SK-N-SH (cell line): ENCODE measurements around the gene ABHD17B. TPM values are rescaled to one million over a fixed set of nuclear protein-coding genes. Genes with fewer than 3 reads are reported as not detected.

Experiments
- CTCF ChIA-PET: fragments of 300-600, 350-600 bp; formaldehyde crosslinking; extraction: SDS; loops from one replicate; lab custom pipeline; 2021; lab: Yijun Ruan, JAX
- POLR2A ChIA-PET: fragments of 350-600 bp; sonication (Branson Sonifier 250); formaldehyde crosslinking; extraction: SDS; loops from one replicate; lab custom pipeline; 2020; ENCODE audit warnings: antibody characterized with exemption, inconsistent platforms; lab: Yijun Ruan, JAX
- DNase-seq: peaks from one replicate; pipeline ENCODE4 v3.0.0; 2012
- H2AFZ ChIP-seq: fragments of 200-600 bp; sonication (generic); 2 replicates; pipeline ENCODE4 v1.8.1; 2016; ENCODE audit warnings: antibody characterized with exemption, mild to moderate bottlenecking, low read depth
- H3F3A ChIP-seq: fragments of 200-600 bp; sonication (generic); replicated peaks from 2 replicates; pipeline ENCODE3; 2016; ENCODE audit warnings: antibody characterized with exemption, mild to moderate bottlenecking; ENCODE audit not compliant: insufficient read depth
- H3K27ac ChIP-seq, 2 experiments: fragments of 200-500 bp in 1 of 2; fragments of 200-600 bp in 1 of 2; sonication (Bioruptor generic) in 1 of 2; sonication (generic), shearing (Covaris generic) in 1 of 2; 2 replicates each; pipeline versions ENCODE4 v1.5.1 to v1.6.1; 2014 to 2016; ENCODE audit warnings: low read depth in 2 of 2, inconsistent platforms in 1 of 2, low read length in 1 of 2, mild to moderate bottlenecking in 1 of 2, mixed read lengths in 1 of 2
- H3K27me3 ChIP-seq: fragments of 200-600 bp; sonication (generic), shearing (Covaris generic); 2 replicates; pipeline ENCODE4 v1.6.1; 2016; ENCODE audit warnings: mixed run types; ENCODE audit not compliant: insufficient read depth
- H3K36me3 ChIP-seq, 2 experiments: fragments of 200-500 bp in 1 of 2; fragments of 200-600 bp in 1 of 2; sonication (Bioruptor generic) in 1 of 2; sonication (generic) in 1 of 2; replicated peaks in 1 of 2; 2 replicates each; pipeline versions ENCODE3 to v1.5.1; 2014 to 2016; ENCODE audit warnings: low read length in 1 of 2, mild to moderate bottlenecking in 1 of 2; ENCODE audit not compliant: insufficient read depth in 2 of 2, control insufficient read depth in 1 of 2
- H3K4me1 ChIP-seq, 2 experiments: fragments of 200-500 bp in 1 of 2; fragments of 200-600 bp in 1 of 2; sonication (Bioruptor generic) in 1 of 2; sonication (generic), shearing (Covaris generic) in 1 of 2; 2 replicates each; pipeline versions ENCODE4 v1.5.1 to v1.6.1; 2014 to 2016; ENCODE audit warnings: low read depth in 1 of 2, low read length in 1 of 2, mixed run types in 1 of 2; ENCODE audit not compliant: insufficient read depth in 2 of 2, control insufficient read depth in 1 of 2
- H3K4me2 ChIP-seq: fragments of 200-600 bp; sonication (generic), shearing (Covaris generic); 2 replicates; pipeline ENCODE4 v1.6.1; 2017; ENCODE audit warnings: mixed run types
- H3K4me3 ChIP-seq, 2 experiments: fragments of 200-500 bp in 1 of 2; fragments of 200-600 bp in 1 of 2; sonication (Bioruptor generic) in 1 of 2; sonication (generic), shearing (Covaris generic) in 1 of 2; 2 replicates each; pipeline versions ENCODE4 v1.5.1 to v1.8.1; 2014 to 2016; ENCODE audit warnings: low read depth in 2 of 2, inconsistent platforms in 1 of 2, low read length in 1 of 2, mild to moderate bottlenecking in 1 of 2, mixed read lengths in 1 of 2, moderate library complexity in 1 of 2
- H3K79me2 ChIP-seq: fragments of 200-600 bp; sonication (generic); 2 replicates; pipeline ENCODE4 v1.8.1; 2017; ENCODE audit warnings: mild to moderate bottlenecking; ENCODE audit not compliant: insufficient read depth
- H3K9ac ChIP-seq: fragments of 200-600 bp; sonication (generic); 2 replicates; pipeline ENCODE4 v1.6.1; 2017; ENCODE audit warnings: mixed run types
- H3K9me2 ChIP-seq: fragments of 200-600 bp; sonication (generic); 2 replicates; pipeline ENCODE4 v1.6.1; 2017; ENCODE audit warnings: mixed run types
- H3K9me3 ChIP-seq: fragments of 200-600 bp; sonication (generic); 2 replicates; pipeline ENCODE4 v1.6.1; 2017; ENCODE audit warnings: mixed run types, mild to moderate bottlenecking, moderate library complexity
- H4K20me1 ChIP-seq: fragments of 200-600 bp; sonication (generic); 2 replicates; pipeline ENCODE4 v1.6.1; 2017; ENCODE audit warnings: mild to moderate bottlenecking, mixed run types; ENCODE audit not compliant: insufficient read depth
- ELF1 ChIP-seq: IDR thresholded peaks from 2 replicates; pipeline ENCODE4 v1.4.0; 2012
- EZH2phosphoT487 ChIP-seq: fragments of 200-600 bp; sonication (generic); IDR thresholded peaks from 2 replicates; pipeline ENCODE4 v1.6.1; 2017; ENCODE audit warnings: low read depth, mixed run types, mild to moderate bottlenecking, antibody characterized with exemption, moderate library complexity, borderline replicate concordance
- FOSL2 ChIP-seq: IDR thresholded peaks from 2 replicates; pipeline ENCODE4 v1.4.0; 2012; ENCODE audit warnings: low read depth, mild to moderate bottlenecking, moderate library complexity, borderline replicate concordance
- FOXJ3 ChIP-seq: sonication (generic); formaldehyde crosslinking; IDR thresholded peaks from 2 replicates; pipeline ENCODE4 v1.5.1; 2020; ENCODE audit warnings: mild to moderate bottlenecking, missing genetic modification reagents
- GATA2 ChIP-seq: sonication (generic); formaldehyde crosslinking; IDR thresholded peaks from 2 replicates; pipeline ENCODE4 v1.5.0; 2020; ENCODE audit warnings: mild to moderate bottlenecking, missing genetic modification reagents
- IRF3 ChIP-seq: fragments of 150-350 bp; IDR thresholded peaks from 2 replicates; pipeline ENCODE4 v1.6.1; 2016; ENCODE audit warnings: mild to moderate bottlenecking, low read depth, low read length
- MEF2A ChIP-seq: IDR thresholded peaks from 2 replicates; pipeline ENCODE4 v1.4.0; 2012; ENCODE audit warnings: low read depth, borderline replicate concordance
- NFIC ChIP-seq: IDR thresholded peaks from 2 replicates; pipeline ENCODE4 v1.4.0; 2012; ENCODE audit warnings: borderline replicate concordance
- RCOR1 ChIP-seq: fragments of 150-350 bp; IDR thresholded peaks from 2 replicates; pipeline ENCODE4 v1.6.1; 2017; ENCODE audit warnings: antibody characterized with exemption, low read length
- RXRA ChIP-seq: IDR thresholded peaks from 2 replicates; pipeline ENCODE4 v1.4.0; 2012; ENCODE audit warnings: low read depth, mild to moderate bottlenecking, borderline replicate concordance
- SIN3A ChIP-seq: IDR thresholded peaks from 2 replicates; pipeline ENCODE4 v1.6.1; 2012; ENCODE audit warnings: low read depth, mild to moderate bottlenecking, low read length, moderate library complexity, borderline replicate concordance
- SMC3 ChIP-seq: IDR thresholded peaks from 2 replicates; pipeline ENCODE4 v1.6.1; 2012; ENCODE audit warnings: low read depth, low read length, improper control_type of control experiment
- TAF1 ChIP-seq: IDR thresholded peaks from 2 replicates; pipeline ENCODE4 v1.6.1; 2012; ENCODE audit warnings: low read depth, mild to moderate bottlenecking, low read length, moderate library complexity, borderline replicate concordance
- TCF12 ChIP-seq: IDR thresholded peaks from 2 replicates; pipeline ENCODE4 v1.4.0; 2012
- TEAD4 ChIP-seq: IDR thresholded peaks from 2 replicates; pipeline ENCODE4 v1.4.0; 2012; ENCODE audit warnings: mild to moderate bottlenecking, borderline replicate concordance; ENCODE audit not compliant: insufficient read depth
- YY1 ChIP-seq: IDR thresholded peaks from 2 replicates; pipeline ENCODE4 v1.4.0; 2012; ENCODE audit warnings: low read depth, mild to moderate bottlenecking
- ZBTB33 ChIP-seq: IDR thresholded peaks from 2 replicates; pipeline ENCODE4 v1.4.0; 2012; ENCODE audit warnings: low read depth, borderline replicate concordance
- WGBS: methylation state at CpG from one replicate; pipeline ENCODE4 v1.1.6; 2017; ENCODE audit warnings: low lambda C conversion rate; 5-methylcytosine and 5-hydroxymethylcytosine counted together
- polyA plus RNA-seq, 3 experiments: library from polyadenylated mRNA; depleted of rRNA; stranded (reverse); fragments of >200 nt; gene quantifications; 2 replicates each; pipeline ENCODE4 v1.2.3, GENCODE V29; 2012
- TF ChIP-seq, protein P1 (sequence below): IDR thresholded peaks from 2 replicates; pipeline ENCODE4 v1.6.1; 2012; ENCODE audit warnings: mild to moderate bottlenecking, low read depth, low read length, moderate library complexity
- TF ChIP-seq, protein P2 (sequence below): IDR thresholded peaks from 2 replicates; pipeline ENCODE4; 2012

Gene ABHD17B
- polyA plus RNA-seq, 1 of the 3 experiments (the other 2 are of a cell fraction) = 7.3 TPM

DNA sequence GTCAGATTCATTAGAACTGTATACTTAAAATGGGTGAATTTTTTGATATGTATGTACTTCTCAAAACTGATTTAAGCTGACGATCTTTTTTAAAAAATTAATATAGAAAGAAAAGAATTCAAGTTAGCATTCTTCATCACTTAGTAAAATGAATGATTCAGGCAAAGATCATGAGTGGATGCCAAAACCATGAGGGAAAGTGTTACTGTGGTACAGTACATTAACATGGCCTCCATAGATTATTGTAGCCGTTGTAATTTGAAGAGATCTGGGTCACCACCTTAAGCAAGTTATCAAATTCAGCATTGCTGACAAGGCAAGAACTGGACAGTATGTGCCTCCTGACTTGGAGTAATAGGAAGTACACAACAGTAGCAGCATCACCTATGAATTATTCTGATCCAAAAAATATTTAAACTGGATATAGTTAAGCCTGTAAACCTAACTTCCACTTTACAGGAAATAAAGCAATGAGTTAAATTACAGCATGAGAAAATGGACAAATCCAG, 30.1 kb upstream of the ABHD17B start:
- Histone ChIP-seq H3K4me2 (no peak overlapping the region), H3K79me2 (peaks cover 44% of the 10 kb centered on the region; the same call in 1 of the 2 replicates), H3K27ac (no peak overlapping the region), H3K4me3 (no peak overlapping the region), H3K4me1 (peaks cover 0 to 4% of the 10 kb centered on the region in 2 experiments; a peak in 2 of 4 replicates), H4K20me1 (peaks cover 8% of the 10 kb centered on the region), H3K9me3 (no peaks in the 10 kb centered on the region), H2AFZ (no peak overlapping the region), H3K36me3 (peaks cover 0 to 3% of the 10 kb centered on the region in 2 experiments), H3K27me3 (no peaks in the 10 kb centered on the region), H3K9ac (no peak overlapping the region), H3K9me2 (no peaks in the 10 kb centered on the region), H3F3A (peaks cover 5% of the 10 kb centered on the region)
- CTCF ChIA-PET = no interaction called here
- TF ChIP-seq SIN3A (no peak), FOSL2 (peak; percentile 13; the same call in 1 of the 2 replicates)
- DNase-seq = no peak
- WGBS = 72% methylated on average over 2 of the region's 2 CpGs
- POLR2A ChIA-PET = interaction anchor here (0.6 kb wide), 1 partner anchor 1992 kb away, joined by 4 read pairs; no protein-coding TSS in a partner anchor

DNA sequence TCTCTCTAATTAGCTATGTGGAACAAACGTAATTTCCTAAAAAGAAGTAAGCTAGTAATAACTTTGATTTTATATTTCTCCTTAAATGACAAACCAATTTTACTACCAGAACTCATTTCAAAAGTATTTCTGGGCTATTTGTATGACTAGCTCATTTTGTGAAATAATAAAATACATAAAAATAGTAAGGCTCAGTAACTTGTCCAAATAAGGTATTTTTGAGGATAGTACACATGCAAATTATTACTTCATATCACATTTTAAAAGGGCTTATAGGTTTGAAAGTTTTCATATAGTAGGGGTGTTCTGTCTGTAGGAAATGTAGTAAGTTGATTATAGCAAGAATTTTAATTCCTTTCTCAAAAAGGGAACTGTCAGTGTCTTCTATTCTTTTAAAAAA, 26.9 kb upstream of the ABHD17B start:
- peaks cover 35% of the 10 kb centered on the region; the same call in 1 of the 2 replicates for H3K79me2 ChIP-seq

More for the DNA sequence above, 26.9 kb upstream of the ABHD17B start:
- H3K27me3 ChIP-seq = no peaks in the 10 kb centered on the region
- ChIA-PET CTCF (interaction anchor here (1.6 kb wide), 1 partner anchor 334 kb away, joined by 5 read pairs; no protein-coding TSS in a partner anchor), POLR2A (no interaction called here)
- no peak overlapping the region for H3K4me3 ChIP-seq
- H3F3A ChIP-seq = peaks cover 5% of the 10 kb centered on the region
- H3K27ac ChIP-seq = no peak overlapping the region
- TF ChIP-seq GATA2 = no peak
- TF ChIP-seq ELF1 = no peak
- TF ChIP-seq, protein P1, sequence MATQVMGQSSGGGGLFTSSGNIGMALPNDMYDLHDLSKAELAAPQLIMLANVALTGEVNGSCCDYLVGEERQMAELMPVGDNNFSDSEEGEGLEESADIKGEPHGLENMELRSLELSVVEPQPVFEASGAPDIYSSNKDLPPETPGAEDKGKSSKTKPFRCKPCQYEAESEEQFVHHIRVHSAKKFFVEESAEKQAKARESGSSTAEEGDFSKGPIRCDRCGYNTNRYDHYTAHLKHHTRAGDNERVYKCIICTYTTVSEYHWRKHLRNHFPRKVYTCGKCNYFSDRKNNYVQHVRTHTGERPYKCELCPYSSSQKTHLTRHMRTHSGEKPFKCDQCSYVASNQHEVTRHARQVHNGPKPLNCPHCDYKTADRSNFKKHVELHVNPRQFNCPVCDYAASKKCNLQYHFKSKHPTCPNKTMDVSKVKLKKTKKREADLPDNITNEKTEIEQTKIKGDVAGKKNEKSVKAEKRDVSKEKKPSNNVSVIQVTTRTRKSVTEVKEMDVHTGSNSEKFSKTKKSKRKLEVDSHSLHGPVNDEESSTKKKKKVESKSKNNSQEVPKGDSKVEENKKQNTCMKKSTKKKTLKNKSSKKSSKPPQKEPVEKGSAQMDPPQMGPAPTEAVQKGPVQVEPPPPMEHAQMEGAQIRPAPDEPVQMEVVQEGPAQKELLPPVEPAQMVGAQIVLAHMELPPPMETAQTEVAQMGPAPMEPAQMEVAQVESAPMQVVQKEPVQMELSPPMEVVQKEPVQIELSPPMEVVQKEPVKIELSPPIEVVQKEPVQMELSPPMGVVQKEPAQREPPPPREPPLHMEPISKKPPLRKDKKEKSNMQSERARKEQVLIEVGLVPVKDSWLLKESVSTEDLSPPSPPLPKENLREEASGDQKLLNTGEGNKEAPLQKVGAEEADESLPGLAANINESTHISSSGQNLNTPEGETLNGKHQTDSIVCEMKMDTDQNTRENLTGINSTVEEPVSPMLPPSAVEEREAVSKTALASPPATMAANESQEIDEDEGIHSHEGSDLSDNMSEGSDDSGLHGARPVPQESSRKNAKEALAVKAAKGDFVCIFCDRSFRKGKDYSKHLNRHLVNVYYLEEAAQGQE = no peak
- no peak for TF ChIP-seq SMC3
- TF ChIP-seq FOXJ3 (CRISPR knock-in tag) = no peak
- TF ChIP-seq TEAD4 = no peak
- no peak for TF ChIP-seq ZBTB33
- no peak for TF ChIP-seq MEF2A
- TF ChIP-seq RCOR1 = no peak
- TF ChIP-seq SIN3A = no peak
- no peak for TF ChIP-seq TAF1
- TF ChIP-seq TCF12 = no peak
- TF ChIP-seq EZH2phosphoT487 = no peak
- TF ChIP-seq, protein P2, sequence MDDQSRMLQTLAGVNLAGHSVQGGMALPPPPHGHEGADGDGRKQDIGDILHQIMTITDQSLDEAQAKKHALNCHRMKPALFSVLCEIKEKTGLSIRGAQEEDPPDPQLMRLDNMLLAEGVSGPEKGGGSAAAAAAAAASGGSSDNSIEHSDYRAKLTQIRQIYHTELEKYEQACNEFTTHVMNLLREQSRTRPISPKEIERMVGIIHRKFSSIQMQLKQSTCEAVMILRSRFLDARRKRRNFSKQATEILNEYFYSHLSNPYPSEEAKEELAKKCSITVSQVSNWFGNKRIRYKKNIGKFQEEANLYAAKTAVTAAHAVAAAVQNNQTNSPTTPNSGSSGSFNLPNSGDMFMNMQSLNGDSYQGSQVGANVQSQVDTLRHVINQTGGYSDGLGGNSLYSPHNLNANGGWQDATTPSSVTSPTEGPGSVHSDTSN = no peak
- TF ChIP-seq FOSL2 = no peak
- TF ChIP-seq NFIC = no peak
- no peak for TF ChIP-seq YY1
- no peak for TF ChIP-seq RXRA
- no peak for TF ChIP-seq IRF3
- no peak overlapping the region for H3K9ac ChIP-seq
- H3K9me3 ChIP-seq = no peaks in the 10 kb centered on the region
- no peak for DNase-seq
- H2AFZ ChIP-seq = no peak overlapping the region
- WGBS = 96% methylated on average over 1 of the region's 1 CpG
- H3K9me2 ChIP-seq = no peaks in the 10 kb centered on the region
- peaks cover 8% of the 10 kb centered on the region for H4K20me1 ChIP-seq
- no peak overlapping the region for H3K4me2 ChIP-seq
- H3K36me3 ChIP-seq = no peaks in the 10 kb centered on the region
- H3K4me1 ChIP-seq = no peaks in the 10 kb centered on the region; a peak in 1 of 4 replicates
